GM23338 (cell line): Measurements from ENCODE around the gene UBAC2. TPM values are rescaled to one million over a fixed set of nuclear protein-coding genes. Genes with fewer than 3 reads are reported as not detected.

Experiments used
- ATAC-seq: fragments of 200-7000 bp; cut with Tn5 transposase; 3 replicates; pipeline ENCODE4 v1.9.1; 2020
- DNase-seq: peaks from one replicate; pipeline ENCODE4 v3.0.0-alpha.2; 2015; ENCODE audit warnings: low spot score
- H2AFZ ChIP-seq: fragments of 200-600 bp; sonication (generic); 2 replicates; pipeline ENCODE4 v1.8.0; 2016; ENCODE audit warnings: antibody characterized with exemption, mild to moderate bottlenecking, moderate library complexity
- H3F3A ChIP-seq: fragments of 200-600 bp; sonication (generic); replicated peaks from 2 replicates; pipeline ENCODE4 v1.8.0; 2017; ENCODE audit warnings: antibody characterized with exemption, mixed run types, low read depth
- H3K27ac ChIP-seq: fragments of 200-600 bp; sonication (generic); 2 replicates; pipeline ENCODE4 v1.6.1; 2016; ENCODE audit warnings: low read depth
- H3K27me3 ChIP-seq: fragments of 200-600 bp; sonication (generic); 2 replicates; pipeline ENCODE4 v1.8.0; 2016; ENCODE audit warnings: mild to moderate bottlenecking, mixed run types, moderate library complexity; ENCODE audit not compliant: insufficient read depth
- H3K36me3 ChIP-seq: fragments of 200-600 bp; sonication (generic); 2 replicates; pipeline ENCODE4 v1.8.0; 2016; ENCODE audit warnings: mild to moderate bottlenecking; ENCODE audit not compliant: insufficient read depth
- H3K4me1 ChIP-seq: fragments of 200-600 bp; sonication (generic); 2 replicates; pipeline ENCODE4 v1.8.0; 2016; ENCODE audit warnings: mild to moderate bottlenecking, moderate library complexity; ENCODE audit not compliant: insufficient read depth
- H3K4me2 ChIP-seq: fragments of 200-600 bp; sonication (generic); 2 replicates; pipeline ENCODE4 v1.7.1; 2017; ENCODE audit warnings: mixed run types
- H3K4me3 ChIP-seq: fragments of 200-600 bp; sonication (generic); 2 replicates; pipeline ENCODE4 v1.6.1; 2016; ENCODE audit warnings: mixed run types
- H3K79me2 ChIP-seq: fragments of 200-600 bp; sonication (generic); replicated peaks from 2 replicates; pipeline ENCODE4 v1.8.0; 2017; ENCODE audit warnings: mild to moderate bottlenecking; ENCODE audit not compliant: insufficient read depth
- H3K9me2 ChIP-seq: fragments of 200-600 bp; sonication (generic); 2 replicates; pipeline ENCODE4 v1.8.0; 2017; ENCODE audit not compliant: insufficient read depth
- H4K20me1 ChIP-seq: fragments of 200-600 bp; sonication (generic); replicated peaks from 2 replicates; pipeline ENCODE4 v1.8.0; 2017; ENCODE audit warnings: mild to moderate bottlenecking; ENCODE audit not compliant: insufficient read depth
- H3K27ac Mint-ChIP-seq: 2 replicates; pipeline ENCODE4 v1.8.0; 2020; ENCODE audit warnings: inconsistent platforms, mild to moderate bottlenecking, moderate library complexity, mixed read lengths
- H3K27me3 Mint-ChIP-seq: 3 replicates; pipeline ENCODE4 v1.8.0; 2022; ENCODE audit warnings: low read depth, mild to moderate bottlenecking, moderate library complexity, mixed read lengths, inconsistent platforms; ENCODE audit not compliant: insufficient read depth, poor library complexity
- H3K36me3 Mint-ChIP-seq: 3 replicates; pipeline ENCODE4 v1.8.0; 2021; ENCODE audit warnings: low read depth, mild to moderate bottlenecking, inconsistent platforms, moderate library complexity, mixed read lengths
- H3K4me1 Mint-ChIP-seq: 3 replicates; pipeline ENCODE4 v1.8.0; 2020; ENCODE audit warnings: mild to moderate bottlenecking, inconsistent platforms, mixed read lengths
- H3K4me3 Mint-ChIP-seq: 3 replicates; pipeline ENCODE4 v1.8.0; 2021; ENCODE audit warnings: moderate library complexity, mild to moderate bottlenecking, inconsistent platforms, mixed read lengths
- H3K9me3 Mint-ChIP-seq: 3 replicates; pipeline ENCODE4 v1.8.0; 2020; ENCODE audit warnings: moderate library complexity, mild to moderate bottlenecking, inconsistent platforms, mixed read lengths
- CREB1 ChIP-seq: fragments of 250-450 bp; sonication (Bioruptor Pico); IDR thresholded peaks from 2 replicates; pipeline ENCODE4 v1.5.0; 2020; ENCODE audit warnings: low read depth, mild to moderate bottlenecking, moderate library complexity
- CTCF ChIP-seq, 2 experiments: fragments of 200-600 bp in 1 of 2; sonication (generic) in 1 of 2; conservative IDR thresholded peaks; 2 replicates each; pipeline versions ENCODE4 v1.5.1 to v1.6.1; 2016 to 2017; ENCODE audit warnings: antibody characterized with exemption in 2 of 2, low read depth in 2 of 2, mild to moderate bottlenecking in 2 of 2, moderate library complexity in 1 of 2
- ETS1 ChIP-seq: IDR thresholded peaks from 2 replicates; pipeline ENCODE4 v1.6.1; 2016; ENCODE audit warnings: antibody characterized with exemption
- EZH2 ChIP-seq: fragments of 200-600 bp; sonication (generic); IDR thresholded peaks from one replicate; pipeline ENCODE4 v1.8.0; 2017; ENCODE audit warnings: antibody characterized with exemption, mild to moderate bottlenecking, low read depth; ENCODE audit not compliant: unreplicated experiment
- EZH2phosphoT487 ChIP-seq: fragments of 200-600 bp; sonication (generic); IDR thresholded peaks from one replicate; pipeline ENCODE4 v1.8.1; 2018; ENCODE audit warnings: antibody characterized with exemption; ENCODE audit not compliant: unreplicated experiment
- JUNB ChIP-seq: IDR thresholded peaks from one replicate; pipeline ENCODE4 v1.6.1; 2016; ENCODE audit warnings: antibody characterized with exemption; ENCODE audit not compliant: unreplicated experiment
- NANOG ChIP-seq: IDR thresholded peaks from 2 replicates; pipeline ENCODE4 v1.6.1; 2016; ENCODE audit warnings: antibody characterized with exemption, borderline replicate concordance
- POLR2AphosphoS5 ChIP-seq: IDR thresholded peaks from 2 replicates; pipeline ENCODE4 v1.6.1; 2016; ENCODE audit warnings: antibody characterized with exemption, low read depth
- REST ChIP-seq: IDR thresholded peaks from one replicate; pipeline ENCODE4 v1.6.1; 2018; ENCODE audit warnings: antibody characterized with exemption; ENCODE audit not compliant: unreplicated experiment
- STAT1 ChIP-seq: IDR thresholded peaks from one replicate; pipeline ENCODE4 v1.6.1; 2016; ENCODE audit warnings: antibody characterized with exemption; ENCODE audit not compliant: unreplicated experiment
- ZNF114 ChIP-seq: fragments of 250-450 bp; sonication (Bioruptor Pico); IDR thresholded peaks from 2 replicates; pipeline ENCODE4 v1.5.0; 2020; ENCODE audit warnings: mild to moderate bottlenecking, moderate library complexity
- ZNF331 ChIP-seq: fragments of 250-450 bp; sonication (Bioruptor Pico); IDR thresholded peaks from 2 replicates; pipeline ENCODE4 v1.5.0; 2020; ENCODE audit warnings: low read depth, mild to moderate bottlenecking, moderate library complexity
- ZNF462 ChIP-seq: fragments of 250-450 bp; sonication (Bioruptor Pico); IDR thresholded peaks from 2 replicates; pipeline ENCODE4 v1.5.0; 2020; ENCODE audit warnings: mild to moderate bottlenecking, moderate library complexity
- polyA plus RNA-seq: library from polyadenylated mRNA; unstranded; fragments of >200 nt; fragmentation: Nextera tagmentation; extraction: Ambion mirVana; gene quantifications from 2 replicates; pipeline ENCODE4 v1.2.1, GENCODE V29; 2016
- total RNA-seq: library from RNA; depleted of rRNA; stranded (reverse); fragments of >200 nt; shearing (Covaris generic); gene quantifications from 2 replicates; pipeline ENCODE4 v1.2.3, GENCODE V29; 2014

Gene UBAC2
- total and polyA plus RNA-seq, 2 experiments from 2014 or later: 37.9 to 76.9 TPM

GRCh38 chr13:99256283-99256682, 55.6 kb downstream of the UBAC2 start:
- Histone ChIP-seq H3K79me2 (0 out of 2 replicates have a peak, but pooled peaks cover 12% of the 10 kb centered on the region), H3K4me3 (no peak overlapping the region), H3F3A (no peaks in the 10 kb centered on the region), H3K36me3 (no peaks in the 10 kb centered on the region), H3K4me2 (no peak overlapping the region), H3K27ac (no peak overlapping the region), H2AFZ (no peak overlapping the region), H4K20me1 (no peaks in the 10 kb centered on the region; the same call in 1 of the 2 replicates), H3K27me3 (no peaks in the 10 kb centered on the region), H3K9me2 (no peaks in the 10 kb centered on the region), H3K4me1 (no peaks in the 10 kb centered on the region; the same call in none of the 2 replicates)
- H3K9me3 Mint-ChIP-seq: no peaks in the 10 kb centered on the region
- ATAC-seq: no peak
- H3K36me3 Mint-ChIP-seq: peaks cover 7% of the 10 kb centered on the region; the same call in 2 of the 3 replicates
- no peaks in the 10 kb centered on the region for H3K27me3 Mint-ChIP-seq
- TF ChIP-seq REST (no peak), NANOG (no peak), CTCF (conservative IDR thresholded peaks at IDR 0.05; ENCODE audit: low read depth in 2 of 2) (no peak), ZNF114 (CRISPR knock-in tag) (no peak), CREB1 (no peak), JUNB (no peak), ZNF462 (CRISPR knock-in tag) (no peak), EZH2phosphoT487 (no peak), POLR2AphosphoS5 (no peak), EZH2 (no peak), ETS1 (no peak), STAT1 (no peak), ZNF331 (CRISPR knock-in tag) (no peak)
- H3K4me3 Mint-ChIP-seq: no peak overlapping the region
- H3K4me1 Mint-ChIP-seq: peaks cover 21% of the 10 kb centered on the region
- DNase-seq: no peak
- H3K27ac Mint-ChIP-seq: no peak overlapping the region
